ENCODE measurements around the gene TGFB2.

The TGFB2 gene

GRCh38 chr1:218328769-218329168, 16.4 kb upstream of the TGFB2 start:
- DNase-seq (no peak), ATAC-seq (ENCODE audit: insufficient read depth, low read depth) (no peak)
- H3K79me2 ChIP-seq (ENCODE audit: insufficient read depth, low read length) = no peaks in the 10 kb centered on the region
- H3K4me2 ChIP-seq (ENCODE audit: insufficient read depth, low read length) = no peak overlapping the region
- no peaks in the 10 kb centered on the region for H4K20me1 ChIP-seq (ENCODE audit: insufficient read depth, low read length)
- no peak overlapping the region for H3K4me3 ChIP-seq (ENCODE audit: low read depth in 1 of 2, low read length in 2 of 2)
- H2AFZ ChIP-seq (ENCODE audit: low read depth, low read length) = no peak overlapping the region
- no peaks in the 10 kb centered on the region for H3K27me3 ChIP-seq (ENCODE audit: insufficient read depth, low read length, poor library complexity)
- TF ChIP-seq EZH2 (IDR thresholded peaks at IDR 0.05; ENCODE audit: borderline replicate concordance, low read depth, low read length, severe bottlenecking) (no peak), CTCF (IDR thresholded peaks at IDR 0.05; ENCODE audit: borderline replicate concordance, extremely low read depth, low read length, poor library complexity, severe bottlenecking) (no peak)
- H3K27ac ChIP-seq (ENCODE audit: low read length) = no peak overlapping the region
- H3K4me1 ChIP-seq (ENCODE audit: insufficient read depth, low read length) = no peaks in the 10 kb centered on the region
- H3K9me3 ChIP-seq (ENCODE audit: insufficient read depth, low read length, severe bottlenecking) = no peaks in the 10 kb centered on the region
- no peak overlapping the region for H3K9ac ChIP-seq (ENCODE audit: low read depth, low read length)
- no peaks in the 10 kb centered on the region; the same call in 1 of the 2 replicates for H3K36me3 ChIP-seq (ENCODE audit: insufficient read depth, low read length)

- H3K4me1 ChIP-seq (ENCODE audit: insufficient read depth, low read length) = no peaks in the 10 kb centered on the region
- H3K79me2 ChIP-seq (ENCODE audit: insufficient read depth, low read length) = no peaks in the 10 kb centered on the region
- no peak overlapping the region for H2AFZ ChIP-seq (ENCODE audit: low read depth, low read length)
- H3K27ac ChIP-seq (ENCODE audit: low read length) = no peak overlapping the region
- H3K9me3 ChIP-seq (ENCODE audit: insufficient read depth, low read length, severe bottlenecking) = no peaks in the 10 kb centered on the region
- no peaks in the 10 kb centered on the region for H4K20me1 ChIP-seq (ENCODE audit: insufficient read depth, low read length)
- DNase-seq (no peak), ATAC-seq (ENCODE audit: insufficient read depth, low read depth) (peak; percentile 66; the same call in 2 of the 3 replicates)
- no peak overlapping the region for H3K4me3 ChIP-seq (ENCODE audit: low read depth in 1 of 2, low read length in 2 of 2)
- H3K27me3 ChIP-seq (ENCODE audit: insufficient read depth, low read length, poor library complexity) = no peaks in the 10 kb centered on the region
- peak; percentile 74 for TF ChIP-seq CTCF (IDR thresholded peaks at IDR 0.05; ENCODE audit: borderline replicate concordance, extremely low read depth, low read length, poor library complexity, severe bottlenecking)
- no peak for TF ChIP-seq EZH2 (IDR thresholded peaks at IDR 0.05; ENCODE audit: borderline replicate concordance, low read depth, low read length, severe bottlenecking)
- H3K9ac ChIP-seq (ENCODE audit: low read depth, low read length) = no peak overlapping the region
- H3K36me3 ChIP-seq (ENCODE audit: insufficient read depth, low read length) = no peaks in the 10 kb centered on the region
- H3K4me2 ChIP-seq (ENCODE audit: insufficient read depth, low read length) = no peak overlapping the region
Observed at GRCh38 chr1:218330043-218330623, 15.0 kb upstream of the TGFB2 start.

GRCh38 chr1:218332416-218332815, 12.7 kb upstream of the TGFB2 start:
- ATAC-seq (ENCODE audit: insufficient read depth, low read depth) (no peak), DNase-seq (no peak)
- Histone ChIP-seq H3K9ac (ENCODE audit: low read depth, low read length) (no peak overlapping the region), H3K9me3 (ENCODE audit: insufficient read depth, low read length, severe bottlenecking) (no peaks in the 10 kb centered on the region), H3K27ac (ENCODE audit: low read length) (no peak overlapping the region), H3K4me3 (ENCODE audit: low read depth in 1 of 2, low read length in 2 of 2) (no peak overlapping the region), H2AFZ (ENCODE audit: low read depth, low read length) (no peak overlapping the region), H4K20me1 (ENCODE audit: insufficient read depth, low read length) (no peaks in the 10 kb centered on the region), H3K36me3 (ENCODE audit: insufficient read depth, low read length) (no peaks in the 10 kb centered on the region; the same call in 1 of the 2 replicates), H3K79me2 (ENCODE audit: insufficient read depth, low read length) (no peaks in the 10 kb centered on the region), H3K4me1 (ENCODE audit: insufficient read depth, low read length) (no peaks in the 10 kb centered on the region), H3K27me3 (ENCODE audit: insufficient read depth, low read length, poor library complexity) (no peaks in the 10 kb centered on the region), H3K4me2 (ENCODE audit: insufficient read depth, low read length) (no peak overlapping the region)
- TF ChIP-seq EZH2 (IDR thresholded peaks at IDR 0.05; ENCODE audit: borderline replicate concordance, low read depth, low read length, severe bottlenecking) (no peak), CTCF (IDR thresholded peaks at IDR 0.05; ENCODE audit: borderline replicate concordance, extremely low read depth, low read length, poor library complexity, severe bottlenecking) (no peak)

Data from DND-41 (cell line).